Measurements from ENCODE around the gene LEPROT. TPM values are rescaled to one million over a fixed set of nuclear protein-coding genes. Genes with fewer than 3 reads are reported as not detected.

Gene LEPROT
- total RNA-seq, 1 donor from 2014 or later: 54.1 TPM

DNA sequence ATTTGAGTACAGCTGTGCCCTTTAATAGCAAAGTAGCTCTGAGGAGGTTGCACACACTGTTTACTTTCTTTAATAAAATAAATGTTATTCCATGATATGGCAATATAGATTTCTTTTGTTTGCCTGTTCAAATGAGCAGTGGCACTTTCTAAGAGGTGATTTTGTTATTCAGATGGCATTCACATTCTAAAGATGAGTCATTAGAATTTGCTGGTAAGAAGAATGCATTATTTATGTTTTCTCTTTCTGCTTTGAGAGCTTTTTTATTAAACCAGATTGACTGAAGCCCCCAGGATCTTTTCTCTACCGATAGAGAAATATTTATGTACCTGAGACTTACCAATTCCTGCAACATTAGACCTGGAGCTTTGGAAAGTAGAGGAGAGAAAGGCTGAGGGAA, 11.2 kb upstream of the LEPROT start:
- ATAC-seq (ENCODE audit: poor library complexity) (no peak), DNase-seq (no peak)
- intact Hi-C loops (cut with DNase I): no loop called here

DNA sequence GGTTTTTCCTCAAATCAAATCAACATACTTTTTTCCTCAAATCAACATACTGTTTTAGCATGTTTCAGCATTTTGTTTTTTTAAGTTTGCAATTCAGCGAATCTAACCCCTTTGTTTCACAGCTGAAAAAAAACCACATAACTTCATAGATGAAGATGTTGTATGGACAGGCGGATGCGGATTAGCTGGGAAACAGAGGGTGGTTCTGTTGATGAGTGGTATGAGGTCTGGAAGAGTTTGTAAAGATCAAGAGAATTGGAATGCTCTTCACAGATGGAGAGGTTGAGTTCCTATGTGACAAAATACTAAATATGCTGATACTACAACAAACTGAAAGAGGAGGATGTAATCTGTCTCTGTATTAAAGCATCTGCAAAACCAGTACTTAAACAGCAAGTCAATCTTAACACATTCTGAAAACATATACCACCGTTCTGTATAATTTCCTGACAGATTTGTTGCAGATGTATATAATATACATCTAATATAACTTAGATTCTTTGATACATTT, 10.6 kb upstream of the LEPROT start:
- intact Hi-C loops (cut with DNase I): no loop called here
- no peak for ATAC-seq (ENCODE audit: poor library complexity)
- DNase-seq: no peak

DNA sequence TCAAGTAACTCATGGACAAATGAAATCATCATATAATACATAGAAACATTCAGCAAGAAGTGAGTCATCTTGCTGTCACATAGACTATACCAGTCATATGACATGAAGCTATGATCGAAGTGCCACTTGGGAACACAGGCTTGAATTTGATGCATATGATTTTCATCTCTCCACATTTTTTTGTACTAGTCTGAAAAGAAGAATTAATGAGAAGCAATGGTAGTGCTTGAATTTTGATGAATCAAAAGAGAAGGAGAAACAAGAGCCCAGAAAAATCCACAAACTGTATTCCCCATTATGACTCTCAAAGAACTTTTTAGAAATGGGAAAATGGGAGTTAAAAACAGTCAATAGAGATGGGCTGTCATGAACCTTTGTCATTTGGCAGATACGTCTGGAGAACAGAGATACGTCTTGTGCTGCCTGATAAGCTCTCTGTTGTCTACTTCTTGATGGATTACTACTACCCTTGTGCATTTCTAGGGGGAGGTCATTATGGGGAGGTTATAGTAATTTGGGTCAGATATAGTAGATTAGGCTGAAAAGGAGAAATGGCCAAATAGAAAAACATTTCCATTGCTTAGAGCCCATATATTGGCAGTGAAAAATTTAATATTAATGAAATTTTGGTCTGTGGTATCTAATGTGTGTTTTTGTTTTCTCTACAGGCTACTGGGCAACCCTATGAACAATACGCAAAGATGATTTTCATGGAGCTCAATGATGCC, 8.0 kb upstream of the LEPROT start:
- intact Hi-C loops (cut with DNase I): no loop called here
- DNase-seq (no peak), ATAC-seq (ENCODE audit: poor library complexity) (no peak)

DNA sequence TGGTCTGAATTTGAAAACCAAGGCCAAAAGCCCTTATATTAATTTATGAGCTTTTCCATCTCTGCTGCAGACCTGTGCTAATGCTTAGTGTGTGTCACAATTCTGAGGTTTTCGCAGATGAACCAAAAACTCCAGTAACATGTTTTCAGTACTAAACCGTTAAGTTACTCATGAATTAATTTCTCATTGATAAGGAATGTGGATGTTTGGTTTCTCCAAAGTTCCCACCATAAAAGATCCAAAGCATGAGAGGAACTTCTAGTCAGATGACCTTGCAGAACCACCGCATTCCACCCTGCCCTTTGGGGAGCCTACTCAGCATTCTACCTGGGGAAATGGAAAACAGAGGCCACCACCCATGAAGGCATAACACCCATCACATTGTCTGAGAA, 7.5 kb upstream of the LEPROT start:
- DNase-seq (no peak), ATAC-seq (ENCODE audit: poor library complexity) (no peak)
- intact Hi-C loops (cut with DNase I): no loop called here

DNA sequence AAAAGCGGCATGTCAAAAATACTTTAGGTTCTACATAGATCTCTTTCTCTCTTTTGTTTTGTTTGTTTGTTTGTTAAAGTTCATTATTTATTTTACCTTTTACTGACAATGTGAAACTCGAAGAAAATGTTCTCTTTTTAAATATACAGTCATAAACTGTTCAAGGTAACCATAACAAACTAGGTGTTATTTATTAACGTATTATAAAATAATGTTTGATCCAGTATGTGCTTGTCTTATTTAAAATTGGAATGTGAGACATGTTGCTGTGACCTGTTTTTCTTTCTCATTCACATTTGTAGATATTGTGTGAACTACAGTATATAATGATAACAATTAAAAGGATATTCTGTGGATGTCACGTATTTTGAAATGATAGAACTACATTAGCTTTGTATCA, 5.9 kb upstream of the LEPROT start:
- ATAC-seq (ENCODE audit: poor library complexity) (no peak), DNase-seq (no peak)
- intact Hi-C loops (cut with DNase I): no loop called here

DNA sequence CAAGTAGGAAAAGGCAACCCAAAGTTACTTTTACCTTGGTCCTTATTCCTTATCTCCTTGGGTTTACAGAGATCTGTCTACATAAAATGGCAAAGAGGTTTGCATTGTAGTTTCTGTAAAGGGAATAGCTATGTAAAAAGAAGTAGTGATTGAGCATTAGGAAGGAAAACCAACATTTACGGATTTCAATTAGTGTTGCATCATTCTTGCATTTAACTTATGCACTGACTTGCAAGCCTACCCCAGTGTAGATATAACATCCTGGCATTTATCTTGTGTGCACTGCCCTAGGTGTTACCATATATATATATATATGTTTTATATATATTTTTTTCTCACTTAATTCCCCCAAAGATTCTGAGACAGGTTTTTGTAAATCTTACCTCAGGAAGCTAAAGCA, 3.7 kb upstream of the LEPROT start:
- DNase-seq (no peak), ATAC-seq (ENCODE audit: poor library complexity) (no peak)
- intact Hi-C loops (cut with DNase I): no loop called here

DNA sequence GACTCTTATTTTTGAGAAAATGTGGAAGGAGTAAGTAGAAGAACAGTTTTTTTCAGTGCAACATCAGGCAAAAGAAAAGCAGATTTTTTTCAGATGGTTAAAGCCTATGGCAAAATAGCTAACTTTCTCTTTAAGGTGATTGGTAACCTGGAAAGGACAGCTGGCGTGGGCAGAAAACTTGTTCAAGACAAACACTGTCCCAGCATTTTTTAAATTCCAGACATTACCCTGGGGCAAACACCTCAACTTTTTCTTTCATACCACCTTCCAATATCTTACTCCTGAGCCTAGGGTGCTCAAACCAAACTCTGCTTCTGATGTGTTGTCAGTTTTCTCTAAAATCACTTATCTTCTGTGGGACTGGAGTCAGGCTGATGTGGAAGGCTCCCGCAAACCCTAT, 2.7 kb upstream of the LEPROT start:
- intact Hi-C loops (cut with DNase I): no loop called here
- ATAC-seq (ENCODE audit: poor library complexity) (no peak), DNase-seq (no peak)

DNA sequence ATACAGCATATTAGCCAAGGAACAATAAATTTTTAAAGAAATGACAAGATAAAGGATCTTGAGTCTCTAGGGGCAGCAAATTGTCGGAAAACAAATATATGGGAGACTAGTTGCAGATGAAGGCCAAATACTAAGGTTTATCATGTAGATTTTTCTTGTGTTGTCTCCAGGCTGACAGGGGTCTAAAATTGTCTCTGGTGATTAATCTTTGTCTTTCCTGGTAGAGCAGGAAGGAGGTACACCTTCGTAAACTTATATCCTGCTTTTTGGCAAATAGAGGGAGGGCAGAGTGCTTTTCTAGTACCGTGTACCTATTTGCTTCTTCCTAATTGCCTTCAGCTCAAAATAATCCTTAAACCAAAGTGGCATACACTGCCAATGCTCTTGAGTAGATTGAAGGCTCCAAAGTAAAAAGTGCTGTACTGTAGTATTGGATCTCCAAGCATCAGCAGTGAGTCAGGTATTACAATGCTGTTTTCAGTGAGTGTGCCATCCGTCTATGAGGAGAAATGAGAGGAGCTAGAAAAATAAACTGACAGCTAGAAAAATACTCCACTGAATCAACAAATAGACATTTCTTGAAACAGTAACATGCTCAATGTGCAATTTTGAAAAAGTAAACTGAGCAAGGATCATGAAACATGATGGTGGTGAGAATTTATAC, 1.8 kb upstream of the LEPROT start:
- ATAC-seq (ENCODE audit: poor library complexity) (no peak), DNase-seq (no peak)
- intact Hi-C loops (cut with DNase I): no loop called here

DNA sequence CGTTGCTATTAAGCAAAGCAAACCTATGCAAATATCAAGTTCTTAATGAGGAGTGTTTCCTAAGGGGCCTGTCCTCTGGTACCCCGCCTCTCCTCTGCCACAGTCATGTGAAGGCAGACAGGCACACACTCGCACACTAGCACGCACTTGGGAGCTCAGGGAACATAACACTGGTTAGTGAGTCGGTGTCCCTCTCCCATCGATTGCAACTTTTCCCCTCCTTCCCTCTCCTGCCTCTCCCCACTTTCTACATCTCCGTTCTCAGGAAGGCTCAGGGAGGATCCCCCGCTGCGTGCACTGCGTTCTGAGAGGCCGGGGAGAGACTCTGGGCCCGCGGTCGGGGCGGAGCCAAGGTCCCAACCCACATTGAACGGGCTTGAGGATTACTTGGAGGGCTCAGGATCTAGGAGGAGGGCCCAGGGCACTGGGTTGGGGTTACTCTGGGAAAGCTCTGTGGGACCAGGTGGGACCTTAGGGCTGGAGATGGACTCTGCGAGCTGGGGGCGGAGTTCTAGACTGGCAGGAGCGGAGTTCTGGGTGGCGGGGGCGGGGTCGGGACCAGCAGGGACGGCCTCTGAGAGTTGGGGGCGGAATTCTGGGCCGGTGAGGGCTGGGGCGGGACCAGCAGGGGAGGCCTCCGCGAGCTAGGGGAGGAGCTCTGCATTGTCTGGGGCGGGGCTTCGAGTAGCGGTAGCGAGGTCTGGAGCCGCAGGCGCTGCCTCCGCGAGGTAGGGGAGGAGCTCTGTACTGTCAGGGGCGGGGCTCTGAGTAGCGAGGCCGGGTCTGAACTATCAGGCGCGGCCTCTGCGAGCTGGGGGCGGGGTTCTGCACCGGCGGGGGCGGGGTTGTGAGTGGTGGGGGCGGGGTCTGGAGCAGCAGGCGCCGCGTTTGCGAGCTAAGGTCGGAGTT, 533 bp upstream of the LEPROT start:
- ATAC-seq (ENCODE audit: poor library complexity) (peak; percentile 96), DNase-seq (peak; percentile 99)
- intact Hi-C loops (cut with DNase I): loop anchor here (10.0 kb wide), 1 partner anchor 355 kb away; no protein-coding TSS in a partner anchor

DNA sequence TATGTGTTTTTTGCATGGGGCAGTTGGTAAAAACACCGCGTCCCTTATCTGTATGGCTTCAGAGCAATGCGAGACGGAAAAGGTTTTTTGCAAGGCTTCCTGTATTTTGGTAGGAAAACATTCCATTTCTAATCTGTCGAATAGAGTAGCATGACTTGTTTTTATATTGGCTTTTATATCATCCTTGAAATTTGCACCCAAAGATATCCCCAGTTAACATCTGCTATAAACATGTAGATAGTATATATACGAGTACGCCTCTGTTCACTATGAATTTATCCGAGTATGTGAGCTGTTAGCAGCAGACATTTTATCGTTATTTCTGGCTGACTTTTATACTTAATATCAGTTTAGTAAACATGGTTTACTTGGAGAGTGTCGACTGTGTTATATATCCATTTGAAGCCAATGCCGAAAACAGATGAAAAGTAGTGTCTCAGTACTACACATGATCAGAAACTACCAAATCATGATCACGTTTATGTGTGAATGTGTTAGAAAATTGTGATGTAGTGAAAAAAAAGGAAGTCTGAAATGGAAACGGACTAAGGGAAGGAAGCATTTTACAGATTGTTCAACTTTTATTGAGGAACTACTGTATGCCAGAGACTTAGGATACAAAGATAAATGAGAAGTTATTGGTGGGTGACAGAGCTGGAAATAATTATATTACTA, 1.0 kb downstream of the LEPROT start:
- DNase-seq (no peak), ATAC-seq (ENCODE audit: poor library complexity) (no peak)
- intact Hi-C loops (cut with DNase I): loop anchor here (10.0 kb wide), 1 partner anchor 357 kb away; no protein-coding TSS in a partner anchor

DNA sequence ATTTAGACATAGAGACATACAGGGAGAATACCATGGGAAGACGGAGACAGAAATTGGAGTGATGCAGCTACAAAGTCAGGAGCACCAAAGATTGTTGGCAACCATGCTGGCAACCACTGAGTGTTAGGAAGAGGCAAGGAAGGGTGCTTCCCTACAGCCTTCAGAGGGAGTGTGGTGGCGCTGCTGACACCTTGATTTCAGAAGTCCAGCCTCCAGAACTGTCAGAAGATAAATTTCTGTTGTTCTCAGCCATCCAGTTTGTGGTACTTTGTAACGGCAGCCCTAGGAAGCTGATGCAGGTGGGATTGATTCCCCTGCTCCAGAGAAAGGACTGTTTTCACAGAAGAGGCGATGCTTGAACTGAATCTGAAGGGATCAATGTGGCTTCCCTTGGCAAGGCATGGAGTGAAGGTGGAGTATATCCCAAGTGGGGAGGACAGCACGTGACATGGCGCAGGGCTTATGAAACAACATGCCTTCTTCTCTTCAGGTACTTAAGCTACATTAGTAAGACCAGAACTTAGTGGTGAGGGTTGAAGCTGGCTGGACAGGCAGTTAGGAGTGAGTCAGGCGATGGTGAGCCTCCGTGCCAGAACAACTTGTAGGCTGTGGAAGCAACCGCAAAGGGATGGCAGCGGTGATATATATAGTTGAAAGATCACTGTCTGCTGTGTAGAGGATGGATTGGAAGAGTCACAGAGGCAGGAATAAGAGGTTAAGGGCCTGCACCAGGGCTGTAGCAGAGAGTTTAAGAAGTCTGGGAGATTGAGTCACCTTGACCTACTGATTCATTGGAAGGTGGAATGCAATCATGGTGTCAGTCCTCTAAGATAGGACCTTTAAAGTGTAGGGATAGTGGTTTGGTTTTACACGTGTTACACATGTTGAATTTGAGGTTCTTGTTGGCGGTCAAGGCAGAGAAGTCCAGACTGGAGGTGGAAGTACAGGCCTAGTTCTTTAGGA, 2.1 kb downstream of the LEPROT start:
- ATAC-seq (ENCODE audit: poor library complexity): no peak
- DNase-seq: no peak
- intact Hi-C loops (cut with DNase I): loop anchor here (10.0 kb wide), 1 partner anchor 358 kb away; no protein-coding TSS in a partner anchor

DNA sequence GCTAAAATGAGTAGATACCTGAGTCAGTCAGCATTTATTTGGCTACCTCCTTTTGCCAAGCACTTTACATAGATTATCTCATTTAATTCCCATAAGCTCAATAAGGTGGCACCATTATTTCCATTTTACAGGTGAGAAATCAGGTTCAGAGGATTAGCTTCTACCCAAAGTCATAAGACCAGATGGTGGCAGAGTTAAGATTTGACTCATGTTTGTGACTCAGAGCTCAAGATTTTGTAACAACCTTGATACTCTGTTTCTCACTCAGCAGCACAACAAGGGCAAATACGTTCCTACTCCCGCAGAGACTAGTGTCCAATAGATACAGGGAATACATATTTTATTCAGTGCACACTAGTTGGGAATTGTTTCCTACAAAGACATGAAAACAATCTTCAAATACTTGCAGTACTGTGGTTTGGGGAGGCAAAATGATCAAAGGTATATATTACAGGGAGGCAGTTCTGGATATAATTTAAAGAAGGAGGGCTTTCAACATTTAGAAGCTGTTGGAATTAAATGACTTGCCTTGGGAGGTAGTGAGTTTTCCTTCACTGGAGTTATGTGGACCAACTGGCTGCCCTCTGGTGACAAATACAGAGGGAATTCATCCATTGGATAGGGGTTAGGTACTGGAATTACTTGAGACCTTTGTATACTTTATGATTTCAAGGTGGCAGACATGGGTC, 3.6 kb downstream of the LEPROT start:
- no peak for ATAC-seq (ENCODE audit: poor library complexity)
- no peak for DNase-seq
- intact Hi-C loops (cut with DNase I): loop anchor here (10.0 kb wide), 1 partner anchor 359 kb away; no protein-coding TSS in a partner anchor

DNA sequence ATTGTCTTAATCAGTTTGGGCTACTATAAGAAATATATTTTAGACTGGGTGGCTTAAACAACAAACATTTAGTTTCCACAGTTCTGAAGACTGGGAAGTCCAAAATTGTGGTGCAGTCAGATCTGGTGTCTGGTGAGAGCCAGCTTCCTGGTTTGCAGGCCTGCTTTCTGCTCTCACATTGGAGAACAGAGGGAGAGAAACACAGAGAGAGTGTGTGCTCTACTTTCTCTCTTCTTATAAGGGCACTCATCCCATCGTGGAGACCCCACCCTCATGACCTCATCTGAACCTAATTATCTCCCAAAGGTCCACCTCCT, 4.1 kb downstream of the LEPROT start:
- no peak for DNase-seq
- intact Hi-C loops (cut with DNase I): loop anchor here (10.0 kb wide), 1 partner anchor 360 kb away; no protein-coding TSS in a partner anchor

DNA sequence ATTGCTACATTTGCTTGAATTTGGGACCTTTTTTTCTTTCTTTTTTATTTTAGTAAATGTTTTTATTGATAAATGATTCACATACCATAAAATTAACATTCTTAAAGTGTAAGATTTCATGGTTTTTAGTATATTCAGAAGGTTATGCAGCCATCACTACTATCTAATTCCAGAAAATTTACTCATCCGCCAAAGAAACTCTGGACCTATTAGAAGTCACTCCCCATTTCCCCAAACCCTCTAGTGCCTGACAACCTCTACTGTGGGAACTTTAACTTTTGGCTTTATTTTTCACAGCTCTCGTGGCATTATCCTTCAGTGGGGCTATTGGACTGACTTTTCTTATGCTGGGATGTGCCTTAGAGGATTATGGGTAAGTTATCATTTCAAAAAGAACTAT, 4.5 kb downstream of the LEPROT start:
- no peak for DNase-seq
- no peak for ATAC-seq (ENCODE audit: poor library complexity)
- intact Hi-C loops (cut with DNase I): loop anchor here (5.0 to 10.0 kb wide), 2 partner anchors 262 to 360 kb away; no protein-coding TSS in a partner anchor

More for the DNA sequence above, 4.1 kb downstream of the LEPROT start:
- ATAC-seq (ENCODE audit: poor library complexity): no peak

DNA sequence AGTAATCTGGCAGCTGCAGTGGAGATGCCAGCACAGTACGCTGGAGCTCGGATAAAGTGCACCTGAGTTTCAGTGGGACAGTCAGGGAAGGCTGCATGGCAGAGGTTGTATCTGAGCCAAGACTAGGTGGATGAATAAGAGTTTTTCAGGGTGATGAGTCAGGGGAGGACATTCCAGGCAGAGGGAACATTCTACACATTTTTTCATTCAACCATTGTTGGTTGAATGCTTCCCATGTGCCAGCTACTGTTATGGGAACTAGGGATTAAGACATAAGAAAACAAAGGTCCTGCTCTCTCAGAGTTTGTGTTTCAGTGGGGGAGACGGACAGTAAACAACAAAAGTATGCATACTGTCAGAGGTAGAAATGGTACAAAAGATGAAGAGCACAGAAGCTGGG, 5.2 kb downstream of the LEPROT start:
- intact Hi-C loops (cut with DNase I): loop anchor here (5.0 to 10.0 kb wide), 2 partner anchors 262 to 361 kb away; no protein-coding TSS in a partner anchor
- DNase-seq: no peak
- no peak for ATAC-seq (ENCODE audit: poor library complexity)

DNA sequence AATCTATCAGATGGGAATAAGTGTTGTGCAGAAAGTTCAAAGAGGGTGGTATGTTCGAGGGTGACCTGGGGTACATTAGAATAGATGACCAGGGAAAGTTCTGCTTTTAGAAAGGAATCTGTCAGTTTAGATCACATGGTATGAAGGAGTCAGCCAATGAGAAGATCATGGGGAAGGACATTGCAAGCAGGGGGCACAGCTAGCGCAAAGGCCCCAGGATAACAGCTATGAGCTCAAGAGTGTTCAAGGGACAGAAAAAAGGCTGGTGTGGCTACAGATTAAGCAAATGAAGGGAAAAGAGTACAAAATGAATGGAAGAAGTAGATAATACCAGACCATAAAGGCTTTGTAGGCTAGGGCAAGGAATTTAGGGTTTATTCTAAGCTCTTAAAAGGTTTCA, 8.6 kb downstream of the LEPROT start:
- ATAC-seq (ENCODE audit: poor library complexity): no peak
- intact Hi-C loops (cut with DNase I): loop anchor here (5.0 to 10.0 kb wide), 2 partner anchors 258 to 364 kb away; no protein-coding TSS in a partner anchor
- DNase-seq: no peak

DNA sequence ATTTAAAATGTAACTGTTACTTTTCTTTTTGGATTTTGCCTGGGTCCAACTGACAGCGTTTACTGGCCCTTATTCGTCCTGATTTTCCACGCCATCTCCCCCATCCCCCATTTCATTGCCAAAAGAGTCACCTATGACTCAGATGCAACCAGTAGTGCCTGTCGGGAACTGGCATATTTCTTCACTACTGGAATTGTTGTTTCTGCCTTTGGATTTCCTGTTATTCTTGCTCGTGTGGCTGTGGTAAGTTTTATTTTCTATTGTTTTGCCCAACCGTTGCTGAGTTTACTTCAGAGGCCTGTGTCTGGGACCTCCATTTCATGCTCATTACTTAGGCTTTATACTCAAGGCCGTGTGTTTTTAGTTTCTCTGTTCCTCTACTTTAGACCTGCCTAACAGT, 9.3 kb downstream of the LEPROT start:
- intact Hi-C loops (cut with DNase I): loop anchor here (5.0 to 10.0 kb wide), 2 partner anchors 257 to 365 kb away; no protein-coding TSS in a partner anchor
- ATAC-seq (ENCODE audit: poor library complexity): no peak
- no peak for DNase-seq
